Measurements from ENCODE around the gene PPID.
"Not testable (repeated sequence)": the region's sequence is repeated elsewhere in the genome, so short reads cannot be mapped to it uniquely, and the experiment has no call there.

The PPID gene

GRCh38 chr4:158722917-158723793 lies at the start of gene PPID:
Gene PPID, minus strand, starts transcription at chr4:158723396. Its CDS starts 108 bp downstream, at chr4:158723288.
- peak in 55 of 56 donors; percentile 16 to 88 (median 75) for DNase-seq

DNA sequence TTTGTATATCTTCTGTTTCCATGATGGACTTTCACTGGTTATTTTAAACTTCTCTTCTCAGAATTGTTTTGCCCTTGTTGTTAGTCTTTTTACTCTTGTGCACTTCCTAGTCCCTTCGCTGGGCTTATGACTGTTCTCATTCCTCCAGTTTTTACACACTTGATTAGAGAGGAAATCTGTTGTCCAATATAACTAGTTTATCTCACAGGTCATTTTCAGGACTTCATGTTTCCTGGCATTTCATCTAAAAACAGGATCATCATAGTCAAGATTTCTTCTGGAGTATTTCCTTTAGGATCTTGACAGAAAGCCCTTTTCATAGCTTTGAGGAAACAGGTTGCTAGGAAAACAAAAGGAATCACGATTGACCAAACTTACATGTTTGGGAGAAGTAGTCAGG lies 48.6 kb upstream of the PPID start:
- no peak for DNase-seq

GRCh38 chr4:158770671-158771070 lies 47.5 kb upstream of the PPID start:
- DNase-seq, result no peak

DNA sequence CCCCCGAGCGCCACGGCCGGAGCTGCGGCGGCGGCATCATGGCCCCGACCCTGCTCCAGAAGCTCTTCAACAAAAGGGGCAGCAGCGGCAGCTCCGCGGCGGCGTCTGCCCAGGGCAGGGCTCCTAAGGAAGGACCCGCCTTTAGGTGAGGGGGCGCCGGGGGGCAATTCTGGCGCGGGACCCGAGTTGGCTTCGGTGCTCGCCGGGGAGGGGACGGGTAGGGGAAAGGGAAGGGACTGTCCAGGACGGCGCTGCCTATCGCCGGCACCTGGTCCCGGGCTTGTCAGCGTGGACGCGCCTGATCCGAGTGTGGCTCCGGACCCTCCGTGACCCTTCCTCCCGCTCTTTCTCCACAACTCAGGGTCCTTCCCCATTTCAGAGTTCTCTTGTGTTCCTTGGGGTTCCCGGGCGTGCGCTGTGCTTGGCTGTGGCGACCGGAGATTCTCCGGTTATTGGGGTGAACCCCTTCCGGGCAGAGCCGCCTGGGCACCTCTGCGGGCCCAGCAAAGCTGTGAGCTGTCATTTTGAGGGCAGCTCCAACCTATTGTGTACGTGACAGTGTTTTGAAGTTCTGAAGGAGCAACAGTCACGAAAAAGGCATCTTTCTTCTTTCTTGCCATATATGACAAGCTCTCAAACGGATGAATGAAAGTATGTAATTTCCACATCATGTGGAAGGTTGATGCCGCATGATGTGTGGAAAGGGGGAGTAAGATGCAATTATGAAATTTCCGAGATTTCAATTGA lies 46.2 kb upstream of the PPID start:
- DNase-seq, result peak in 48 of 56 donors; percentile 4 to 76 (median 50)

- peak; percentile 5 to 89 (median 75) for DNase-seq
Measured at GRCh38 chr4:158768555-158769174, 45.5 kb upstream of the PPID start, which contains the start of gene FNIP2. Gene FNIP2, plus strand, starts transcription at chr4:158769026. Its CDS starts 187 bp downstream, at chr4:158769213.

GRCh38 chr4:158767451-158767850 lies 44.3 kb upstream of the PPID start:
- DNase-seq, result no peak

- no peak for DNase-seq
Measured at GRCh38 chr4:158766434-158767044, 43.3 kb upstream of the PPID start.

GRCh38 chr4:158763462-158763861 lies 40.3 kb upstream of the PPID start:
- DNase-seq, result no peak

DNA sequence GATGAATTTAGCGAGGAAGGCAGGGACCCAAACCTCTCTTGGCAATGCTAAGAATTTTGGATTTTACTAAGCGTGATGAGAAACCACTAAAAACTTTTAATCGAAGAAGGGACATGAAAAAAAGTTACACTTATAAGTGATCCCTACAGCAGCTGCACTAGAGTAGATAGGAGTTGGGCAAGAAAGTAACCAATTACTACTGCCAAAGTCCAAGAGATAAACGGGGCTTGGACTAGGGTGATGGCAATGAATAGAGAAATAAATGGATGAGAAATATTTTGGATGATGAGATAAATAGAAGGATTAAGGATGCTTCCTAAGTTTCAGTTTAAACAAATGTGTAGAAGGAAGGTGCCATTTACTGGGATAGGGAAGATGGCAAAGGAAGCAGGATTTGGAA lies 39.4 kb upstream of the PPID start:
- DNase-seq, result no peak

- DNase-seq, result no peak
Measured at GRCh38 chr4:158760866-158761265, 37.7 kb upstream of the PPID start.

DNA sequence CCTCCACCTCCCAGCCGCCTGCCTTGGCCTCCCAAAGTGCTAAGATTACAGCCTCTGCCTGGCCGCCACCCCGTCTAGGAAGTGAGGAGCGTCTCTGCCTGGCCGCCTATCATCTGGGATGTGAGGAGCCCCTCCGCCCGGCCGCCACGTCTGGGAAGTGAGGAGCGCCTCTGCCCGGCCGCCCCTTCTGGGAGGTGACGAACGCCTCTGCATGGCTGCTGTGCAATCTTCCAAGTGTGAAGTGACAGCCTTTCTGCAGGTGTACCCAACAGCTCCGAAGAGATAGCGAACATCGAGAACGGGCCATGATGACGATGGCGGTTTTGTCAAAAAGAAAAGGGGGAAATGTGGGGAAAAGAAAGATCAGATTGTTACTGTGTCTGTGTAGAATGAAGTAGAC lies 36.3 kb upstream of the PPID start:
- DNase-seq, result not testable (repeated sequence)

DNA sequence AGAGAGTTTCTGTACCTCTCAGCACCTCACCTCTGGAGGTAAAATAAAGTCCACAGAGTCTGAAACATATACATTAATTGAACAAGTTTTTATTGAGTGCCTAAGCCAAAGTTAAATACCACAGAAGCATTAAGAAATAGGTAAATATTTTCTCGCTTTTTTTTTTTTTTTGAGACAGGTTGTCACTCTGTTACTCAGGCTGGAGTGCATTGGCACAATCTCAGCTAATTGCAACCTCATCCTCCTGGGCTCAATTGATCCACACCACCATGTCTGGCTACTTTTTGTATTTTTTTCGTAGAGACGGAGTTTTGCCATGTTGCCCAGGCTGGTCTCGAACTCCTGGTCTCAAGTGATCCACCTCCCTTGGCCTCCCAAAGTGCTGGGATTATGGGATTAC lies 35.5 kb upstream of the PPID start:
- no peak for DNase-seq

DNA sequence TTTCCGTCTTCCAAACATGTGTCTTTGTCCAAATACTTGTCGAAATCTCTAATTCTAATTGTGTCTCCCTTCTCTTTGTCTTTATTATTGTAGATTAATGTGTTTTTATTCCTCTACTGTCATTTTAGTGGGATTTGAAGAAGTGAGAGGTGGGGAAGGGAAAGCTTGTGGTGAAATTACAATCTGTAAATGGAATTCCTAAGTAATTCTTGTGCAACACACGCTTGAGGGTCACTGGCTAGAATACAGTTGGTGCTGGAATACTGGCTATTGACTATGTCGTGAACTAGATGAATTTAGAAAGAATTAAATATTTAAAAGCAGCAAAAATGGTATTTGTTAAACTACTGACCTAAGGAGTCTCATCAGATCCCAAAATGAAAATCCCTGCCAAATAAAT lies 34.9 kb upstream of the PPID start:
- no peak for DNase-seq

DNA sequence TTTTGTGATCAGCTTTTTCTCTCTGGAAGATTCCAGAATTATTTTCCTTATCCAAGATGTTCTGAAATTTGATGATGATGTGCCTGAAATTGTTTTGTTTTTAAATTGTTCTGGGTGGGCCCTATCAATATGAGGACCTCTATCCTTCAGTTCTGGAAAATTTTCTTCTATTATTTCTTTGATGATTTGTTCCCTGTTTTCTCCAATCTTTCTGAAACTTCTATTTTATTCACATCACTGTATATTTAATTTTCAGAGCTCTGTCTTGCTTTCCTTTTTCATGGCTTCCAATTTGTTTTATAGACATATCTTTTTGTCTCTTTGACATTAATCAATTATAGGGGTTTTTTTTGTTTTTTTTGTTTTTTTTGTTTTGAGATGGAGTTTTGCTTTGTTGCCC lies 33.4 kb upstream of the PPID start:
- DNase-seq, result no peak

DNA sequence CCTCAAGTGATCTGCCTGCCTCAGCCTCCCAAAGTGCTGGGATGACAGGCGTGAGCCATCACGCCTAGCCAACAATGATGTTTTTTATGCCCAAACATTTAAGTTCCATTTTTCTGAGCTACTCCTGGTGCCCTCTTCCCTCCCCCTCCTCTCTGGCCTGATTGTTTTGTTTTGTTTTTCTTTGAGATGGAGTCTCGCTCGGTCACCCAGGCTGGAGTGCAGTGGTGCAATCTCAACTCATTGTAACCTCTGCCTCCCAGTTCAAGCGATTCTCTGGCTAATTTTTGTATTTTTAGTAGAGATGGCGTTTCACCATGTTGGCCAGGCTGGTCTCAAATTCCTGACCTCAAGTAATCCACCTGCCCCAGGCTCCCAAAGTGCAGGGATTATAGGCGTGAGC lies 32.6 kb upstream of the PPID start:
- DNase-seq, result not testable (repeated sequence)

DNA sequence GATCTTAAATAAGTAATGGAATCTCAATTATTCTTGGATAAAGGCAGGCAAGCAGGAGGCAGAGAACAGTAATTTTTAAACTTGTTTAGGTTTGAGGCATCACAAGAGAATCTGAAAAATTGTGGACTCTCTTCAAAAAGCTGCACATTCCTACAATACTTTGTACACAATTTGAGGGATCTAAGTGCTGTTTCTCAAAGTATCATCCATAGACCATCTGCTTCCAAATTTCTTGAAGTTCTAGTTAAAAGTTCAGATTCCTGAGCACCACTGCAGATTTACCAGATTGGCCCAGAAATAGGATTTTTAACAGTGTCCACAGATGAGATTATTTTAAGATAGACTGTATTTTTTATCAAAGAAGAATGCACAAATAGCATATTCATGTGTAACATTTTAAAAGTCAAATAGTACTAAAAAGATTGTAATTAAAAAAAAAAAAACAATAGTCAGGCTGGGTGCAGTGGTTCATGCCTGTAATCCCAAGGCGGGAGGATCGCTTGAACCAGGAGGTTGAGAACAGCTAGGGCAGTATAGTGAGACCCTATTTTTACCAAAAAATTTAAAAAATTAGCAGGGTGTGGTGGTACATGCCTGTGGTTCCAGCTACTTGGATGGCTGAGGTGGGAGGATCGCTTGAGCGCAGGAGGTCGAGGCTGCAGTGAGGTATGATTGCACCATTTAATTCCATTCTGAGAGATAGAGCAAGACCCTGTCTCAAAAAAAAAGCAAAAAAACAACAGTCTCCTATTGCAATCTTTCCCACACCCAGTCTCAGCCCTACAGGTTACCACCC lies 31.4 kb upstream of the PPID start:
- DNase-seq, result no peak

DNA sequence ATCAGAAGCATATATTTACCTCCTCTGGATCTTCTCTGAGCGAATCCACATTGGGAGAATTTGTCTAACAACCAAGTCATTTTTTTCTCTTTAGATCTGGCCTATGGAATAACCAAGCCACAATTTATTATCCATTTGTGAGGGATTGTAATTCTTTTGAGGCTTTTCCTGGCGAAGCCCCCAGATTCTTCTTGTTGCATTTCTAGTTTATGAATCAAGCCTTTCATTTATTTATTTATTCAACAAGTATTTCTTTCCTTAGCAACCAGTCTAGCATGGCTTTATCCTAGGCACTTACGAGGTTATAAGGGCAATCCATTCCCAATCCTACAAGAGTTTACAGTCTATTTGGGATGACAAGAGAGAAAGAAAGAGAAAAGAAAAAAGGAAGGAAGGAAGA lies 27.2 kb upstream of the PPID start:
- DNase-seq, result no peak

DNA sequence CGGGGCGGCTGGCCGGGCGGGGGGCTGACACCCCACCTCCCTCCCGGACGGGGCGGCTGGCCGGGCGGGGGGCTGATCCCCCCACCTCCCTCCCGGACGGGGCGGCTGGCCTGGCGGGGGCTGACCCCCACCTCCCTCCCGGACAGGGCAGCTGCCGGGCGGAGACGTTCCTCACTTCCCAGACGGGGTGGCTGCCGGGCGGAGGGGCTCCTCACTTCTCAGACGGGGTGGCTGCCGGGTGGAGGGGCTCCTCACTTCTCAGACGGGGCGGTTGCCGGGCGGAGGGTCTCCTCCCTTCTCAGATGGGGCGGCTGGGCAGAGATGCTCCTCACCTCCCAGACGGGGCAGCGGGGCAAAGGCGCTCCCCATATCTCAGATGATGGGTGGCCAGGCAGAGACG lies 23.3 kb upstream of the PPID start:
- not testable (repeated sequence) for DNase-seq

DNA sequence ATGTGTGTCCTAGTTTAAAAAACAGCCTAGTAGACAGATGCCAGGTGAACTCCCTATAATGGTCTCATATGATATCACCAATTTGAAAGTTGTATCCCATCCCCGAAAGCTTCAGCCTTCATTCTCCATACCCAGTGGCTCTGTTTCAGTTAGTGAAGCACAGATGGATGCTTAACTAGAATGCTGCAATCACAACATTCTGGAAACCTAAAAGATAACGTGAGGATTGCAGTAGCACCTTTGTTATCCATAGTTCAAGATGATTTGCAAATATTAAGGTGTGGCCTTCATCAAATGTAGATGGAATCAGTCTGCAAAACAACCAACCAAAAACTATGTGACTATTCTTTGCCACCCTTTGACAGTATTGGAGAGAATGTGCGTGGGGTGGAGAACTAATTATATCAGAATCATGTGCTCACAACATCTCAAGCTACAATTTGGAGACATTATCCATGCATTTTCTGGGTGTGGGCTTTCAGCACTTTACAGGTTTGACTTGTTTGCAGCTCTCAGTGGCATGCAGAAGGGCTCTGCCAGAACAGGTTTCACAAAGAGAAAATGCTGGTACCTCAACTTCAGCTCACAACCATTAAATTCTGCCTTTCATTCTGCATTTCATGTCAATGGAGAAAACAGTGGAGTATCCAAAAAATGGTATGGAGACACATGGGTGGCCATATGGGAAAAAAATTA lies 18.3 kb upstream of the PPID start:
- DNase-seq, result no peak

DNA sequence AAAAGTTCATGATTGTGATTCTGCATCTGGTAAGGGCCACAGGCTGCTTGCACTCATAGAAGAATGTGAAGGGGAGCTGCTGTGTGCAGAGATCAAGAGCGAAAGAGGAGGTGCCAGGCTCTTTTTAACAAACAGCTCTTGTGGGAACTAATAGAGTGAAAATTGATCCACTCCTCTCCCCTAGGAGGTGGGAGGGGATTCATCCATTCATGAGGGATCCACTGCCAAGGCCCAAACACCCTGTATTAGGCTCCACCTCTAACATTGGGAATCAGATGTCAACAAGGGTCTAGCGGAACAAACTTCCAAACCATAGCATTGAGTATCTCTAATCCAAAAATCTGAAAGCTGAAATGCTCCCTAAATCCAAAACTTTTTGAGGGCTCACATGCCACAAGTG lies 16.4 kb upstream of the PPID start:
- DNase-seq, result no peak

Measured in nucleus accumbens (tissue), 56 donors.